Kidney (tissue), 14 donors: Measurements from ENCODE around the gene MYO9B. TPM values are rescaled to one million over a fixed set of nuclear protein-coding genes. Genes with fewer than 3 reads are reported as not detected.
A peak's percentile ranks its signal among the peaks of the same experiment; 100 is the strongest.
"Not testable (repeated sequence)": the region's sequence is repeated elsewhere in the genome, so short reads cannot be mapped to it uniquely, and the experiment has no call there.

Source experiments
- DNase-seq, 5 donors: peaks; one replicate each; pipeline ENCODE4 v3.0.0-alpha.2; 2013 to 2020
- FAIRE-seq: peaks from 2 replicates; lab custom pipeline; 2012; peaks lifted over from hg19 to GRCh38; lab: Jason Lieb, UNC
- H3K27ac ChIP-seq, 2 donors: one replicate each; pipeline ENCODE4 v1.7.0; 2013; ENCODE audit warnings: low read depth in 2 of 2, low read length in 2 of 2, inconsistent platforms in 1 of 2
- H3K27me3 ChIP-seq: one replicate; pipeline ENCODE4 v1.7.1; 2013; ENCODE audit warnings: low read length, inconsistent platforms; ENCODE audit not compliant: control insufficient read depth, insufficient read depth
- H3K36me3 ChIP-seq, 3 donors: one replicate each; pipeline versions ENCODE4 v1.7.0 to v1.7.1; 2013; ENCODE audit warnings: low read length in 3 of 3, control low read depth in 1 of 3, inconsistent platforms in 1 of 3; ENCODE audit not compliant: insufficient read depth in 3 of 3, control insufficient read depth in 2 of 3
- H3K4me1 ChIP-seq, 3 donors: one replicate each; pipeline versions ENCODE4 v1.7.0 to v1.7.1; 2013; ENCODE audit warnings: low read length in 3 of 3, inconsistent platforms in 1 of 3, low read depth in 1 of 3; ENCODE audit not compliant: control insufficient read depth in 2 of 3, insufficient read depth in 2 of 3
- H3K4me3 ChIP-seq, 3 donors: one replicate each; pipeline versions ENCODE4 v1.7.0 to v1.8.1; 2013; ENCODE audit warnings: low read length in 3 of 3, control low read depth in 1 of 3, inconsistent platforms in 1 of 3
- H3K9ac ChIP-seq, 3 donors: one replicate each; pipeline versions ENCODE4 v1.7.0 to v1.7.1; 2013; ENCODE audit warnings: low read length in 3 of 3, control low read depth in 1 of 3, inconsistent platforms in 1 of 3
- H3K9me3 ChIP-seq, 3 donors: one replicate each; pipeline versions ENCODE4 v1.7.0 to v1.7.1; 2013; ENCODE audit warnings: low read length in 3 of 3, control low read depth in 1 of 3, inconsistent platforms in 1 of 3; ENCODE audit not compliant: control insufficient read depth in 2 of 3, insufficient read depth in 1 of 3
- intact Hi-C: fragments of 100-400 bp; cut with DNase I; formaldehyde crosslinking; loops from one replicate; pipeline ENCODE4 v1.11.1; 2022
- polyA plus RNA-seq: library from polyadenylated mRNA; stranded (reverse); fragments of 350-450 nt; fragmentation: Illumina TruSeq; extraction: RNeasy Lipid Tissue Mini Kit (QIAGEN cat#74804); gene quantifications from one replicate; pipeline ENCODE4 v1.2.3, GENCODE V29; 2014; ENCODE audit warnings: low read depth, low replicate concordance; ENCODE audit not compliant: insufficient read depth
- total RNA-seq: library from RNA; stranded (reverse); fragmentation: NEBNext Ultra II Directional; extraction: Animal tissue kit (Norgen Biotek cat#: 25700); gene quantifications from one replicate; pipeline ENCODE4 v1.2.1, GENCODE V29; 2021
- TF ChIP-seq, protein P1 (sequence below): IDR thresholded peaks from 3 replicates; pipeline ENCODE4 v1.5.1; 2012; ENCODE audit warnings: mild to moderate bottlenecking, moderate library complexity, borderline replicate concordance; ENCODE audit not compliant: insufficient read depth; ENCODE audit errors: extremely low read depth
- donor health status: control.
- donor health status: control.
- donor health status: control.
- donor health status: control.
- donor health status: control.
- donor health status: DM: yes; HTN: yes; CAD: no.
- donor health status: Normal renal cell carcinoma (clear cell type).

Gene MYO9B
- total and polyA plus RNA-seq, 2 donors from 2014 or later = 14.7 to 68.1 TPM

DNA sequence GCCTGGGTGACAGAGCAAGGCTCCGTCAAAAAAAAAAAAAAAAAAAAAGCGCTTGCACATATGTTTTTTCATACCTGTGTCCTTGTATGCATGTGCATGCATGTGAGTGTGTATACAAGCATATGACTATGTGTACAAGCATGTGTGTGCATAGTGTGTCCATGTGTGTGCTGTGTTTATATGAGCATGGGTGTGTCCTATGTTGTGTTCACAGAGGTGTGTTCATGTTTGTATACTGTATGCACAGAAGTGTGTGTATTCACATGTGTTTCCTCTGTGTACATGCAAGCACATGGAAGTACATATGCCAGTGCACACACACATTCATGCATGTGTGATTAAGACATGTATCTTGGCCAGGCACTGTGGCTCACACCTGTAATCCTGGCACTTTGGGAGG, 17.1 kb downstream of the MYO9B start:
- DNase-seq (no peak), FAIRE-seq (no peak)
- Histone ChIP-seq H3K27me3 (no peaks in the 10 kb centered on the region), H3K9ac (no peak overlapping the region), H3K4me3 (no peak overlapping the region), H3K27ac (no peak overlapping the region), H3K4me1 (no peaks in the 10 kb centered on the region), H3K9me3 (no peaks in the 10 kb centered on the region), H3K36me3 (no peaks in the 10 kb centered on the region)
- TF ChIP-seq, protein P1, sequence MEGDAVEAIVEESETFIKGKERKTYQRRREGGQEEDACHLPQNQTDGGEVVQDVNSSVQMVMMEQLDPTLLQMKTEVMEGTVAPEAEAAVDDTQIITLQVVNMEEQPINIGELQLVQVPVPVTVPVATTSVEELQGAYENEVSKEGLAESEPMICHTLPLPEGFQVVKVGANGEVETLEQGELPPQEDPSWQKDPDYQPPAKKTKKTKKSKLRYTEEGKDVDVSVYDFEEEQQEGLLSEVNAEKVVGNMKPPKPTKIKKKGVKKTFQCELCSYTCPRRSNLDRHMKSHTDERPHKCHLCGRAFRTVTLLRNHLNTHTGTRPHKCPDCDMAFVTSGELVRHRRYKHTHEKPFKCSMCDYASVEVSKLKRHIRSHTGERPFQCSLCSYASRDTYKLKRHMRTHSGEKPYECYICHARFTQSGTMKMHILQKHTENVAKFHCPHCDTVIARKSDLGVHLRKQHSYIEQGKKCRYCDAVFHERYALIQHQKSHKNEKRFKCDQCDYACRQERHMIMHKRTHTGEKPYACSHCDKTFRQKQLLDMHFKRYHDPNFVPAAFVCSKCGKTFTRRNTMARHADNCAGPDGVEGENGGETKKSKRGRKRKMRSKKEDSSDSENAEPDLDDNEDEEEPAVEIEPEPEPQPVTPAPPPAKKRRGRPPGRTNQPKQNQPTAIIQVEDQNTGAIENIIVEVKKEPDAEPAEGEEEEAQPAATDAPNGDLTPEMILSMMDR = no peak
- intact Hi-C loops = no loop called here

DNA sequence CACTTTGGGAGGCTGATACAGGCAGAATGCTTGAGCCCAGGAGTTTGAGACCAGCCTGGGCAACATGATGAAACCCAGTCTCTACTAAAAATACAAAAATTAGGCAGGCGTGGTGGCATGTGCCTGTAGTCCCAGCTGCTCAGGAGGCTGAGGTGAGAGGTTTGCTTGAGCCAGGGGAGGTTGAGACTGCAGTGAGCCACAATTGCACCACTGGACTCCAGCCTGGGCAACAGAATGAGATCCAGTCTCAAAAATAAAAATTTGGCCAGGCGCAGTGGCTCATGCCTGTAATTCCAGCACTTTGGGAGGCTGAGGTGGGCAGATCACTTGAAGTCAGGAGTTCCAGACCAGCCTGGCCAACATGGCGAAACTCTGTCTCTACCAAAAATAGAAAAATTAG, 19.1 kb downstream of the MYO9B start:
- H3K4me3 ChIP-seq, FAIRE-seq, H3K4me1 ChIP-seq, H3K9ac ChIP-seq, intact Hi-C loops, H3K9me3 ChIP-seq, H3K36me3 ChIP-seq, H3K27me3 ChIP-seq, DNase-seq: not testable (repeated sequence)
- H3K27ac ChIP-seq = peak overlapping the region in 1 of 2 donors; percentile 74

DNA sequence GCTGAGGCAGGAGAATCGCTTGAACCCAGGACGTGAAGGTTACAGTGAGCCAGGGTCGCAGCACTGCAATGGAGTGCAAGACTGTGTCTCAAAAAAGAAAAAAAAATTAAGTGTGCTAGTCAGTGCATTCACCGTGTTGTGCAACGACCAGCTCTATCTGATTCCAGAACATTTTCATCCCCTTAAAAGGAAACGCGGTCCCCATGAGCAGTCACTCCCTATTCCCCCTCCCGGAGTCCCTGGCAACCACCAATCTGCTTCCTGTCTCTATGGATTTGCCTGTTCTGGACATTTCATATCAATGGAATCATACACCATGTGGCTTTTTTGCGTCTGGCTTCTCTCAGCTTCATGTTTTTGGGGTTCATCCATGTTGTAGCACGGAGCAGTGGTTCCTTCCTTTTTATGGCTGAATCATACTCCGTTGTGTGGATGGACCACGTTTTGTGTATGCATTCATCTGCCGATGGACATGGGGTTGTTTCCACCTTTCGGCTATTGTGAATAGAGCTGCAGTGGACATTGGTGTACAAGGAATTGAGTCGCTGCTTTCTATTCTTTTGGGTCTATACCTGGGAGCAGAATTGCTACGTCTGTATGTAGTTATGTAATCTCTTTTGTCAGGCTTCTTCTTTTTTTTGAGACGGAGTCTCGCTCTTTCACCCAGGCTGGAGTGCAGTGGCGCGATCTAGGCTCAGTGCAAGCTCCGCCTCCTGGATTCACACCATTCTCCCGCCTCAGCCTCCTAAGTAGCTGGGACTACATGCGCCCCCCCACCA, 19.8 kb downstream of the MYO9B start:
- no peak for FAIRE-seq

DNA sequence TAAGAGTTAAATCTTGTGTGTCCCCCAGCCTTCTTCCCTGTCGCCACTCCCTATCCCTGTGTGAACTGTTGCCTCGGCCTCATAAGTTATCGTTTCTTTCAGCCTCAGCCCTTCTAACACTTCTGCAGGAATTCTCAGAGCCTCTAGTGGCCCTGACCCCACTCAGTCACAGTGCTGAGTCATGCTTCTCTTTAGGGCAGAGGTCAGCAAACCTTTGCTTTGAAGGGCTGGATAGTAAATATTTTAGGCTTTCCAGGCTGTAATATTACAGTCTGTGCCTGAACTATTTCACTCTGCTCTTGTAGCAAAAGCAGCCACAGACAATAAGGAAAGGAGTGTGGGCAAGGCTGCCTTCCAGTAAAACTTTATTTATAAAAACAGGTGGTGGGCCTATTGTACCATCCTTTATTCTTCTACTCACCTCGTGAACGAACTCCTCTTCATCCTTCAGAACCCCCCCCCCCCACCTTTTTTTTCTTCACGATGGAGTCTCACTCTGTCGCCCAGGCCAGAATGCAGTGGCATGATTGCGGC, 22.1 kb downstream of the MYO9B start:
- H3K36me3 ChIP-seq = peaks cover 0 to 4% (median 0%) of the 10 kb centered on the region in 3 donors
- no peaks in the 10 kb centered on the region for H3K9me3 ChIP-seq
- TF ChIP-seq, protein P1 = no peak
- H3K4me1 ChIP-seq = peaks cover 0 to 2% (median 0%) of the 10 kb centered on the region in 3 donors
- no peak overlapping the region for H3K4me3 ChIP-seq
- intact Hi-C loops = no loop called here
- no peak overlapping the region for H3K9ac ChIP-seq
- FAIRE-seq (no peak), DNase-seq (no peak)
- H3K27ac ChIP-seq = peak overlapping the region in 1 of 2 donors; percentile 45
- no peaks in the 10 kb centered on the region for H3K27me3 ChIP-seq

More for the DNA sequence above, 19.8 kb downstream of the MYO9B start:
- TF ChIP-seq, protein P1 = no peak
- no peak for DNase-seq
- H3K27me3 ChIP-seq = no peaks in the 10 kb centered on the region
- H3K9ac ChIP-seq = no peak overlapping the region
- H3K27ac ChIP-seq = peak overlapping the region in 1 of 2 donors; percentile 74
- H3K4me1 ChIP-seq = peaks cover 0 to 2% (median 0%) of the 10 kb centered on the region in 3 donors
- no peaks in the 10 kb centered on the region for H3K36me3 ChIP-seq
- intact Hi-C loops = no loop called here
- H3K4me3 ChIP-seq = no peak overlapping the region
- no peaks in the 10 kb centered on the region for H3K9me3 ChIP-seq
